Left ventricle myocardium inferior (tissue), 1 donor: ENCODE results near the gene CCDC12. TPM values are rescaled to one million over a fixed set of nuclear protein-coding genes. Genes with fewer than 3 reads are reported as not detected.

ENCODE experiments used
- DNase-seq: peaks from one replicate; pipeline ENCODE4 v3.0.0-alpha.2; 2020
- H3K27ac ChIP-seq: fragments of 200-600 bp; replicated peaks from 2 replicates; pipeline ENCODE4 v1.8.0; 2021
- H3K27me3 ChIP-seq: fragments of 200-600 bp; 2 replicates; pipeline ENCODE4 v1.8.0; 2021; ENCODE audit warnings: low read depth
- H3K36me3 ChIP-seq: fragments of 200-600 bp; 2 replicates; pipeline ENCODE4 v1.8.0; 2021
- H3K4me1 ChIP-seq: fragments of 200-600 bp; 2 replicates; pipeline ENCODE4 v1.8.0; 2021
- H3K4me3 ChIP-seq: fragments of 200-600 bp; 2 replicates; pipeline ENCODE4 v1.8.0; 2021; ENCODE audit warnings: mild to moderate bottlenecking, moderate library complexity
- H3K9me3 ChIP-seq: fragments of 200-600 bp; replicated peaks from 2 replicates; pipeline ENCODE4 v1.8.0; 2021
- intact Hi-C: fragments of 100-400 bp; cut with micrococcal nuclease; formaldehyde crosslinking; loops from one replicate; pipeline ENCODE4 v1.11.0; 2022
- long read RNA-seq: library from polyadenylated mRNA; unstranded; transcript quantifications from one replicate; pipeline ENCODE4 v2.0.0, GENCODE V29; 2021
- total RNA-seq: library from RNA; stranded (reverse); fragmentation: NEBNext Ultra II Directional; extraction: Animal tissue kit (Norgen Biotek cat#: 25700); gene quantifications from one replicate; pipeline ENCODE4 v1.2.1, GENCODE V29; 2021
- TF ChIP-seq, protein P1 (sequence below): fragments of 200-600 bp; IDR thresholded peaks from 2 replicates; pipeline ENCODE4 v1.8.0; 2021; ENCODE audit warnings: antibody characterized with exemption, mild to moderate bottlenecking, borderline replicate concordance
- donor health status: DM: no; HTN: yes; CAD: no; lungs with severe emphysema.

The CCDC12 gene
- 31.0 TPM for total RNA-seq
- long read RNA-seq, partial matches to known transcripts, result 12 of 17 reads
- long read RNA-seq, other reads (novel, unspliced or antisense), result 2 of 17 reads

DNA sequence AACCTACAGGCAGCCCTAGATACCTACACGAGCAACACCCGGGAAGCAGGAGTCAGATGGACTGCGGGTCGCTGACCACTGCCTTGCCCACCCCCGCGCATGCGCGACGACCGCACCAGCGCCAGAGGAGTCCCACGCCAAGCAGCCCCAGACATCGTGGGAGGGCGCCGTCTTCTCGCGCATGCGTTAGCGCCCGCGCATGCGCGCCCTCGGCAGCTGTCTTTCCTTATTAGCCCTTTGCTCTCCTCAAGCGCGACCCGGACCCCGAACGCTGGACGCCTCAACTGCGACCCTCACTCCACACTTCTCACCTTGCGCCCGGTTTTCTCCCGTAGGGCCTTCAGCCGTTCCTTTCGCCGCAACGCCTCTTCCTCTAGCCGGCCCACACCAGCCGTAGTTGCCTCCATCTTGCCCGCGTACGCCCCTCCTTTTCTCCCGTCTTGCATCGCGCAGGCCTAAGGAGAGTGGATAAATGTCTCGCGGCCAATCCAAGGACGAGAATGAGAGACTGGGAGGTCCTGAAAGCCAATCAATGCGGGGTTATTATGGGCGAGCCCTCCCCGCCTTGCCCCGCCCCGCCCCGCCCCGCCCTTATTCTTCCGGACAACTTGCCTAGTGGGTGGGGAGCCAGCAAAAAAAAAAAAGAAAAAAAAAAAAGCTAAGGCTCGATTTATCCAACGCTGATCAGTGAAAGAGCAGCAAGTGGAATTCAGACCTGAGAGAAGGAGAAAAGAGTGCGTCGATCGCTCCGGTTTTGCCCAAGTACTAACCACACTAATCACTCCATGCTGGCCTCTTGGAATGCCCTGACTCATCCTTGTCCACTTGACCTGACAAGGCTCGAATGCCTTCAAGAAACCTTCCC lies at the start of gene CCDC12:
Gene CCDC12 (minus strand): TSS at position 420 of the 865 bp plus-strand sequence. CDS start 13 bp downstream, at position 407.
- intact Hi-C loops, result no loop called here
- Histone ChIP-seq H3K9me3 (no peaks in the 10 kb centered on the region), H3K27ac (peak within 1 kb of the TSS; percentile 97), H3K36me3 (peaks cover 5% of the 10 kb centered on the region), H3K4me1 (peaks cover 83% of the 10 kb centered on the region), H3K4me3 (peak within 1 kb of the TSS; percentile 90), H3K27me3 (no peaks in the 10 kb centered on the region)
- peak; percentile 93 for DNase-seq
- TF ChIP-seq, protein P1, sequence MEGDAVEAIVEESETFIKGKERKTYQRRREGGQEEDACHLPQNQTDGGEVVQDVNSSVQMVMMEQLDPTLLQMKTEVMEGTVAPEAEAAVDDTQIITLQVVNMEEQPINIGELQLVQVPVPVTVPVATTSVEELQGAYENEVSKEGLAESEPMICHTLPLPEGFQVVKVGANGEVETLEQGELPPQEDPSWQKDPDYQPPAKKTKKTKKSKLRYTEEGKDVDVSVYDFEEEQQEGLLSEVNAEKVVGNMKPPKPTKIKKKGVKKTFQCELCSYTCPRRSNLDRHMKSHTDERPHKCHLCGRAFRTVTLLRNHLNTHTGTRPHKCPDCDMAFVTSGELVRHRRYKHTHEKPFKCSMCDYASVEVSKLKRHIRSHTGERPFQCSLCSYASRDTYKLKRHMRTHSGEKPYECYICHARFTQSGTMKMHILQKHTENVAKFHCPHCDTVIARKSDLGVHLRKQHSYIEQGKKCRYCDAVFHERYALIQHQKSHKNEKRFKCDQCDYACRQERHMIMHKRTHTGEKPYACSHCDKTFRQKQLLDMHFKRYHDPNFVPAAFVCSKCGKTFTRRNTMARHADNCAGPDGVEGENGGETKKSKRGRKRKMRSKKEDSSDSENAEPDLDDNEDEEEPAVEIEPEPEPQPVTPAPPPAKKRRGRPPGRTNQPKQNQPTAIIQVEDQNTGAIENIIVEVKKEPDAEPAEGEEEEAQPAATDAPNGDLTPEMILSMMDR, result no peak

GRCh38 chr3:47024932-47025331 lies 48.4 kb upstream of the CCDC12 start:
- Histone ChIP-seq H3K27ac (no peak overlapping the region), H3K4me3 (no peak overlapping the region), H3K9me3 (no peaks in the 10 kb centered on the region), H3K4me1 (peaks cover 32% of the 10 kb centered on the region), H3K27me3 (no peaks in the 10 kb centered on the region), H3K36me3 (peaks cover 13% of the 10 kb centered on the region)
- TF ChIP-seq, protein P1, result no peak
- intact Hi-C loops, result no loop called here
- no peak for DNase-seq

GRCh38 chr3:47022641-47023071 lies 46.1 kb upstream of the CCDC12 start:
- intact Hi-C loops, result no loop called here
- DNase-seq, result no peak
- Histone ChIP-seq H3K4me1 (peaks cover 25% of the 10 kb centered on the region), H3K4me3 (no peak overlapping the region), H3K36me3 (peaks cover 20% of the 10 kb centered on the region), H3K9me3 (no peaks in the 10 kb centered on the region), H3K27ac (peak overlapping the region; percentile 53), H3K27me3 (no peaks in the 10 kb centered on the region)
- TF ChIP-seq, protein P1, result no peak

GRCh38 chr3:47020311-47020710 lies 43.8 kb upstream of the CCDC12 start:
- peaks cover 25% of the 10 kb centered on the region for H3K4me1 ChIP-seq
- H3K27me3 ChIP-seq, result no peaks in the 10 kb centered on the region
- peaks cover 39% of the 10 kb centered on the region for H3K36me3 ChIP-seq
- TF ChIP-seq, protein P1, result no peak
- intact Hi-C loops, result no loop called here
- DNase-seq, result no peak
- no peak overlapping the region for H3K4me3 ChIP-seq
- H3K9me3 ChIP-seq, result no peaks in the 10 kb centered on the region
- no peak overlapping the region for H3K27ac ChIP-seq

GRCh38 chr3:47019201-47019600 lies 42.7 kb upstream of the CCDC12 start:
- intact Hi-C loops, result no loop called here
- no peak for DNase-seq
- H3K36me3 ChIP-seq, result peaks cover 39% of the 10 kb centered on the region
- H3K27ac ChIP-seq, result no peak overlapping the region
- H3K27me3 ChIP-seq, result no peaks in the 10 kb centered on the region
- TF ChIP-seq, protein P1, result no peak
- no peak overlapping the region for H3K4me3 ChIP-seq
- peaks cover 25% of the 10 kb centered on the region for H3K4me1 ChIP-seq
- no peaks in the 10 kb centered on the region for H3K9me3 ChIP-seq
